Measurements from ENCODE around the gene PLXND1.

Gene PLXND1

DNA sequence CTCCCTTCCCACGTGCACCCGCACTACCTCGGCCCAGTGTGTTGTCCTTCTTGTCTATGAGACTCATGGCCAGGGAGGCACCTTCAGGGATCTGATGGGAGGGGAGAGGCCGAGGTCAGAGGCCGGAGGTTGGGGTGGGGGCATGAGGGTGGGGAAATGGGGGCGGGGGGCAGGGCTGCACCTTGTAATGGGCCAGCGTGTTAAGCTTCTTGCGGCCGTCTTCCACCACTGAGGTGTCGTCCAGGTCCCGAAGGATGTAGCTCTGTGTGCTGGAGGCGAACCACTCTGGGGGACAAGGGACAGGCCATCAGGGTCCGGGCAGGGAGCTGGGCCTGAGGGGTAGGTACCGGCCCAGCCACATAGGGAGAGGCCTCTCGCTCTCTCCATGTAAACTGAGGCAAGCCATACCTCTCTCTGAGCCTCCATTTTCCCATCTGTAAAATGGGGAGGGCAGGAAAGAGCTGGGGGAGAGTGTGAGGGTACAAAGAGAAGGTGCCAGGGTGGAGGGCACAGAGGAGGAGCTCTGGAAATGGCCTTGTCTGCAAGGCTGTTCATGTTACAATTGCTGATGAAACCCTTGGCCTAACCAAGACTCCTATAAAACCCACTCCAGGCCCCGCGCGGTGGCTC lies 44.7 kb downstream of the PLXND1 start:
- DNase-seq: no peak

DNA sequence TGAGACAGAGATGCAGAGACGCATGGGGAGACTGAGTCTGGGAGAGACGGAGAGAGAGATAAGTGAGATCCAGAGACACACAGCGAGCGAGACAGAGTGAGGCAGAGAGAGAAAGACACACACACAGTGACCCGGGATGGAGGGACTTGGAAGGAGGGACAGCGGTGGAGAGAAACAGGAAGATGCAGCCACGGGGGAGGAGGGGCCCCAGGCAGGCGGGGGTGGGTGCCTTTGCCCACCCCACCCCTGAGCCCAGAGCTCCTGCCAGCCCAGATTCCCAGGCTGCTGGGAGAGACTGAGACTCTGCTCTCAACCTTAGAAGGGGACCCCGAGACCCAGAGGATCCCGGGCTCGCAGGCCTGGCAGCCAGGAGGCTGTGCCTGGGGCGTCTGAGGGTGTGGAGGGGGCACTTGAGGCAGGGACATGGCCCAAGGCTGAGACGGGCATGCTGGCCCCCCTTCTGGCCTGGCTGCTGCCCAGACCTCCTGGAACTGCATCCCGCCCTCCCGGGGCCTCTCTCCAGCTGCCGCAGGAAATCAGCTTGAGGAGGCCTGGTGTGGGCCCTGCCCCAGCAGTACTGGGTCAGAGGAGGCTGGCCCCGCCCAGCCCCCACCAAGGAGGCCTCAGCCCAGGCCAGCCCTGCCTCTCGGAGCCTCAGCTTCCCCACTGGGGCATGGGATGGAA lies 45.4 kb downstream of the PLXND1 start:
- no peak for DNase-seq

DNA sequence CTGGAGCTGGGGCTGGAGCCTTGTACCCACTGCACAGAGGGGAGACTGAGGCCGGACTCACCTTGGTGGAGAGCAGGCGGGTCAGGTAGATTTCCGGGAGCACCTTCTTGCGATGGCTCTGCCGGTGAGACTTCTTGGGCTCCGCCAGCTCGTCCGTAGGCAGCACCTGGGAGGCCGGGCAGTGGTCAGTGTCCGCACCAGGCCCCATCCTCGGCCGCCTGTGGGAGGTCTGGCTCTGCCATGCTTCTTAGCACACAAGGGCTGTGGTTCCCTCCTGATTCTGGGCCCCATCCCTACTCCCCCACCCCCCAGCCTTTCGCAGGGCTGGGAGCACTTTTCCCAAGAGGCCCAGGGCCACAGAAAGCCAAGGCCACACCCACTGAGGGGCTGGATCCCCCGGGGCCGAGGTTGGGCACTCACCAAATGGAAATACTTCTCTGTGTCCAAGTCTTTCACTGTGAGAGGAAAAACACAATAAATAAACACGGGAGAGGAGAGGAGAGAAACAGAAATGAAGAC lies 46.1 kb downstream of the PLXND1 start:
- no peak for DNase-seq

GRCh38 chr3:129559565-129560079 lies 46.9 kb downstream of the PLXND1 start:
- no peak for DNase-seq

GRCh38 chr3:129558772-129559564 lies 47.5 kb downstream of the PLXND1 start:
- no peak for DNase-seq

DNA sequence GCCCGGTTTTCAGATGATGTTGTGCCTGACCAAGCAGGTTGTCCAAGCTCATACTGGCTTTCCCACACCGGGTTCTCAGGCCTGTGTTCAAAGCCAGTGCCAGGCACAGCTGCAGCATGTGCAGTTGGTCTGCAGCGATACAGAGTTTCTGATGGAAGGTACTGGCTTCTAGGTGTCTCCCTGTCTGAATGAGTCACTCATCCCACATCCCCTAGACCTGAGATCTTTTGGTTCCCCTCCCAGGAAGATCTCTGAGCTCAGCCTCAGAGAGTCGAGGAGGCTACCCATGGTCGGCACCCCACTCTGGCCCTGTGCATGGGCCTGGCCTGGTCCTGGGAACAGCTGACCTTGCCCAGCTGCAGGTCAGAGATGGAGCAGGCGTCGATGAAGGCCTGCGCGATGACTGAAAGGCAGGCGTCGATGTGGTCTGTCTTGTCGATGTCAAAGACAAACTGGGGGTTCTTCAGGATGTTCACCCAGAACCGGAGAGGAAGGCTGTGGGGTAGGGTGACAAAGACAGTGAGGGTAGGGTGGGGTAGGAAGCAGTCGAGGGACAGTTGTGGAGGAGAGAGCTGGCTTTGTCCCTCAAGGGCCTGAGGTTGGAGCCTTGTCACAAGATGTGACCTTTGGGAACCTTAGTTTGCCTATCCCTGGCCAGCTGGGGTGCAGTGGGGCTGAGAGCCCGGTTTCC lies 48.2 kb downstream of the PLXND1 start:
- no peak for DNase-seq

GRCh38 chr3:129557548-129557894 lies 49.0 kb downstream of the PLXND1 start:
- DNase-seq: no peak

DNA sequence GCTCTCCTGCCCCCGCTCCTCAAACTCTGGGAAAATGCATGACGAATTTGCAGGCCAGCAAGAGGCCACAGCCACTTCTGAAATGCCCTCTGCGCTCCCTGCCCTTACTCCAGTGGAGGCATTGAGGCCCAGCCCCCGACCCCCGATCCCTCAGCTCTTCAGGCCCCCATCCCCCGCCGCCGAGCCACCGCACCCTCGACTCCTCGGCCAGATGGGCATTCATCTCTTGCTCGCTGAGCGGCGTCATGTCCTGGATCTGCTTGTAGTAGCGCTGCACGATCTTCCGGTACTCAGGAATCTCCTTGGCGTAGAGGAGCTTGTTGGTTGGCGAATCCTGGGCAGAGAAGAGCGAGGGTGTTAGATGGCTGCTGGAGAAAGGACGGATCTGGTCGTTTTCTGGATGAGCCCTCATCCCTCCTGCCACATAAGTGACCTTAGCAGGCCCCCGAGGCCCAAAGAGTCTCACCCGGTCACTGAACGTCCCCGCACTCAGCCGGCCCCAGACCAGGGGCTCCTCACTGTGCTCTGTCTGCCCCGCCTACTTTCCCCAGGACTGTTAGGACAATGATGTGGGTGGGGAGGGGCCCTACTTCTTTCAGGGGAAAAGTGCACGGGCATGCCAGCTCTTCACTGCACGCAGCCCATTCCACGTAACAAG lies 49.5 kb downstream of the PLXND1 start:
- no peak for DNase-seq

DNA sequence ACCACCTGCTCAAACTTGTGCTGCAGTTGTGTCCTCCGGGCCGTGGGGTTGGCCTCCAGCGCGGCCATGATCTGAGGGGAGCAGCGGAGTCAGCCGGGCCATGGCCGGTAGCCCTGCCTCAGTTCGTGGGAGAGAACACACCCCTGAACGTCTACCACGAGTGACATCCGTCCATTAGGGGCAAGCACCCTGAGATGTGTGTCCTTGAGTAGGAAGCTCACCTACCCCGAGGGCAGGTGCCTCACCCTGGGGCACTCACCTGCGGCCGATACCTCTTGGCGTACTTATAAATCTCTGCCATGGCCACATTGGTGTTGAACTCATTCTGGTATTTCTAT lies 50.1 kb downstream of the PLXND1 start:
- no peak for DNase-seq

DNA sequence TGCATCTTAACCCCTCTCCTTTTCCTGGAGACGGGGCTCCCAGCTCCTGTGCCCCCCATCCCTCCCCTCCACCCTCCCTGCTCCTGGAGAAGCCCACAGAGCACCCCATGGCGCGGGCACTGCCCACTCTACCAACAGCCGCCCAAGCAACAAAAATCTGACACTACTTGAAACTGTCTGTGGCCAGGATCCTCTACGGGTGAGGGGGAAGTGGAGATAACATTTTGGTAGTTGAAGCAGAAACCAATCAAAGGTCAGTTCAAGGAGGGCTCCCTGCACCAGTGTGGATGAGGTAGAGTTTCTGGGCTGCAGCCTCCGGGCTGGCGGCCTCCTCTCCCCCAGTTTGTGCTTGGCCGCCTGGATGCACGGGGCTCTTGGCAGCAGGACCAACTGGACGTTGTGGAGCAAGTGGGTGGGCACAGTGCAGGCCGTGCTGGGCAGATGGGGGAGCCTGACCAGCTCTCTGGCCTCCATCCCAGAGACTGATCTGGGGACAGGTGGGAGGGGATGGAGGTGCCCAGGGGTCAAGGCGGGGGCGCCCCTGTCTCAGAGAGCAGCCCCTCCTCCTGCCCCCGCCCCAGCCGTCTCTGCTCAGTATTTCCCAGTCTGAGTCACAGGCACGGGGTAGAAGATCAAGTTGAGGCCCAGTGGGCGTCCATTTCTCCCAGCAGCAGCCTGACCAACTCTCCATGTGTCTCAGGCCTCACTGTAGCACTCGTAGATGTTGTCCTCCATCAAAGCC lies 50.7 kb downstream of the PLXND1 start:
- DNase-seq: no peak

GRCh38 chr3:129555153-129555550 lies 51.3 kb downstream of the PLXND1 start:
- no peak for DNase-seq

- DNase-seq: no peak
These were observed 51.9 kb downstream of the PLXND1 start for GRCh38 chr3:129554356-129555152.

GRCh38 chr3:129553719-129554118 lies 52.8 kb downstream of the PLXND1 start:
- no peak for DNase-seq

DNA sequence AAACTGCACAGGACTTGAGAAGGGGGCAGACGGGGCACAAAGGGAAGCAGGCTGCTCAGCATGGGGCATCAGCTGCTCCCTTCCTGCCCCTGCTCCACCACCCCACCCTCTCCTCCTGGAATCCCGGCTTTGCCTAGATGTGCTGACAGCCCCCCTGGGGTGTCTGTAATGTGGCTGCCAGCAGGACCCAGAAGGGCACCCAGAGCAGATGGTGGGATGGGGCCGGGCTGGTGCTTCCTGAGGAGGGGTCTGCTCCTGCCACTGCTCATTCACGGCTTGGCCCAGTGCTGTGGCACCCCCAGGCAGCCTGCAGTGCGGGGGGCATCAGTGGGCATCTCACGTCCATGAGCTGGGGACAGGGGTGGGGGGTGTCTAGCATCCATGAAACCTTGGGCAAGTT lies 53.3 kb downstream of the PLXND1 start:
- no peak for DNase-seq

DNA sequence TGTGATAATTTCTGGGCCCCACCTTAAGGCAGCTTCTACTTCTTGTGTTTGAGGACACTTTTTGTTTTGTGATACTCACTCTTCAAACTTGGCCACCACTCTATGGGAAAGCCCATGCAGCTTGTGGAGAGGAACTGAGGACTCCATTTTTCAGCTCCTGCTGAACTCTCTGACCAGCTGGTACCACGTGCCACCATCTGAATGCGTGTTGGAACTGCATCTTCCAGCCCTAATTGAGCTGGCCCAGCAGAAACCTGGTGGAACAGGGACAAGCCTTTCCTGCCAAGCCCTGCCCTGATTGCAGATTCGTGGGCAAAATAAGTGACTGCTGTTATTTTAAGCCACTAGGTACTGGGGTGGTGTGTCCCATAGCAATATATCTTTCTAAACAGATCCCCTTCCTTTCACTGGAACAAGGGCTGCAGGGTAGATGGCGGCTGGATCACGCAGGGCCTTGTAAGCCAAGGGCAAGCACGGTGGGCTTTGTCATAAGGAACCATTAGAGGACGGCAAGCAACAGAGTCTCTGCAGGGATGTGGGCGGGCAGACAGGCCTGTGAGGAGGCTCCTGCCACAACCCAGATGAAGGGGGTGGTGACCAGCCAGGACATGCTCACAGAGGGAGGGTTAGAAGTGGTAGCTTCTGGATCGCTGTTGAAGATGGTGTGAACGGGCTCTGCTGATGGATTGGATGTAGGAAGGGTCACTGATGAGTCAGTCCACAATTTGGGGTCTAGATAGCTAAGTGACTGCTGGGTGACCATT lies 54.0 kb downstream of the PLXND1 start:
- no peak for DNase-seq

GRCh38 chr3:129549805-129550204 lies 56.7 kb downstream of the PLXND1 start:
- no peak for DNase-seq

DNA sequence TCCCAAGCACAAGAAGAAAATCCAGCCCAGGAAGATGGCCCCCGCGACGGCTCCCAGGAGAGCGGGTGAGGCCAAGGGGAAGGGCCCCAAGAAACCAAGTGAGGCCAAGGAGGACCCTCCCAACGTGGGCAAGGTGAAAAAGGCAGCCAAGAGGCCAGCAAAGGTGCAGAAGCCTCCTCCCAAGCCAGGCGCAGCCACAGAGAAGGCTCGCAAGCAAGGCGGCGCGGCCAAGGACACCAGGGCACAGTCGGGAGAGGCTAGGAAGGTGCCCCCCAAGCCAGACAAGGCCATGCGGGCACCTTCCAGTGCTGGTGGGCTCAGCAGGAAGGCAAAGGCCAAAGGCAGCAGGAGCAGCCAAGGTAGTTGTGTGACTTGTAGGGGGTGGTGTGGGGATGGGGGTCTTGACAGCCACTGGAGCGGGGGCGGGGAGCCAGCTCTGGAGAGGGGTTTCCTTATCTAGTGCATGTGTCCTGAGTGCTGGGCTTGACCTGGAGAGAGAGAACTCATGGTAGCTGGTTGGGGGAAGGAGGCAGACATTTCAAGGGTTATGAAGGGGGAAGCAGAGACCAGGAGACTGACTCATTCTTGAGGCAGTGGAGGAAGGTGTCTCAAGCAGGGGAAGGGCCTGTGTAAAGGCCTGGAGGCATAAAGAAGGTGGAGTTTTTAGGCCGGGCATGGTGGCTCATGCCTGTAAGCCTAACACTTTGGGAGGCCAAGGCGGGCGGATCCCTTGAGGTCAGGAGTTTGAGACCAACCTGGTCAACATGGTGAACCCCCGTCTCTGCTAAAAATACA lies 57.3 kb downstream of the PLXND1 start:
- no peak for DNase-seq

- no peak for DNase-seq
These were observed 58.1 kb downstream of the PLXND1 start for GRCh38 chr3:129548104-129548965.

Measured in activated effector memory CD4-positive, alpha-beta T cell treated with anti-CD3 and anti-CD28 coated beads, Interleukin-2, amount 50 U/mL, for 16 hours (primary cell).